GM18517 (cell line): Measurements from ENCODE around the gene SEPTIN5.
"Not testable (repeated sequence)": the region's sequence is repeated elsewhere in the genome, so short reads cannot be mapped to it uniquely, and the experiment has no call there.

Experiments
- ATAC-seq: cut with Tn5 transposase; IDR thresholded peaks from one replicate; pipeline ENCODE4 v1.9.1; 2021; ENCODE audit warnings: mild to moderate bottlenecking, moderate library complexity; ENCODE audit not compliant: unreplicated experiment

Gene SEPTIN5

GRCh38 chr22:19719488-19720021, 5.3 kb downstream of the SEPTIN5 start:
- no peak for ATAC-seq

DNA sequence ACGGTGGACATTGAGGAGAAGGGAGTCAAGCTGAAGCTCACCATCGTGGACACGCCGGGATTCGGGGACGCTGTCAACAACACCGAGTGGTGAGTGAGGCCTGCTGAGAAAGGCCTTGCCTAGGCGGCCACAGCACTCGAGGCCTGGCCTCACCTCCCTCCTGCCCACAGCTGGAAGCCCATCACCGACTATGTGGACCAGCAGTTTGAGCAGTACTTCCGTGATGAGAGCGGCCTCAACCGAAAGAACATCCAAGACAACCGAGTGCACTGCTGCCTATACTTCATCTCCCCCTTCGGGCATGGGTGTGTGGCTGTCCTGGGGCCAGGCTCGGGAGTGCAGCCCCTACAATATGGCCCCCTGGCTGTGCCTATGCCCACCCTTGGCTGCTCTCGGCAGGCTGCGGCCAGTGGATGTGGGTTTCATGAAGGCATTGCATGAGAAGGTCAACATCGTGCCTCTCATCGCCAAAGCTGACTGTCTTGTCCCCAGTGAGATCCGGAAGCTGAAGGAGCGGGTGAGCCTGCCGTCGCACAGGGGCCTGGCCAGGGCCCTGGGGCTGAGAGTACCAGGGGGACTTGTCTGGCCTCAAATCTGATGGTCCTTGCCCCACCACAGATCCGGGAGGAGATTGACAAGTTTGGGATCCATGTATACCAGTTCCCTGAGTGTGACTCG, 6.0 kb downstream of the SEPTIN5 start:
- no peak for ATAC-seq

- no peak for ATAC-seq
Measured at GRCh38 chr22:19720999-19721329, 6.7 kb downstream of the SEPTIN5 start.

- ATAC-seq: no peak
Measured at GRCh38 chr22:19721330-19722177, 7.3 kb downstream of the SEPTIN5 start.

DNA sequence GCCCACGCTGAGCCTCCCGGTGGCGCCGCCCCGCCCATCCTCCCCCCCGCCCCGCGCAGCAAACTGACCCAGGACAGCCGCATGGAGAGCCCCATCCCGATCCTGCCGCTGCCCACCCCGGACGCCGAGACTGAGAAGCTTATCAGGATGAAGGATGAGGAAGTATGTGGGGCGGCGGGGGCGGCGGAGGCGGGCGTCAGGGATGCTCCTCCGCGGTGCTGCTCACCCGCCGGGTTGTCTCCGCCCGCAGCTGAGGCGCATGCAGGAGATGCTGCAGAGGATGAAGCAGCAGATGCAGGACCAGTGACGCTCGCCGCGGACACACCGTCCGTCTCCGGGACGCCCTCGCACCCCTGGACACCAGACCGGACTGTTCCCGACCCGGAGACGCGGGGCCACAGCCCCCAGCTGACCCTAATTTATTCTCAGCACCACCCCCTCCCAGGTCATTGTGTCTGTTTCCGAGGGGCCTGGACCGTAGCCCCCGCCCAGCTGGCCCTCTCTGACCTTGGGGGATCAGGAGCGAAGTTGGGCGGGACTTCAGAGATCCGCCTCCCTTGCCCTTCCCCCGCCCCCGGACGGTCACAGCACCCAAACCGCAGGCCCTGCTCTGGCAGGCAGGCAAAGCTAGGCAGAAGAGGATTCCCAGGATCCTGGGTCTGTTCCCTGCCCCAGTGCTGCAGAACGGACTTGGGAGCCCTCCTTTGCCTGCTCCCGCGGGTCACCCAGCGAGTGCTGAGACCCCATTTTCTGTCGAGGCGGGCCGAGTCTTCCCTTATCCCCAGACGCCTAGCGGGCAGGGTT, 8.1 kb downstream of the SEPTIN5 start:
- no peak for ATAC-seq

GRCh38 chr22:19722982-19723231, 8.6 kb downstream of the SEPTIN5 start:
- ATAC-seq: no peak

- ATAC-seq: no peak
Measured at GRCh38 chr22:19723232-19723982, 9.1 kb downstream of the SEPTIN5 start, which contains the start of gene GP1BB. GP1BB (plus strand) TSS chr22:19723539; CDS start chr22:19723570, 31 bp downstream.

DNA sequence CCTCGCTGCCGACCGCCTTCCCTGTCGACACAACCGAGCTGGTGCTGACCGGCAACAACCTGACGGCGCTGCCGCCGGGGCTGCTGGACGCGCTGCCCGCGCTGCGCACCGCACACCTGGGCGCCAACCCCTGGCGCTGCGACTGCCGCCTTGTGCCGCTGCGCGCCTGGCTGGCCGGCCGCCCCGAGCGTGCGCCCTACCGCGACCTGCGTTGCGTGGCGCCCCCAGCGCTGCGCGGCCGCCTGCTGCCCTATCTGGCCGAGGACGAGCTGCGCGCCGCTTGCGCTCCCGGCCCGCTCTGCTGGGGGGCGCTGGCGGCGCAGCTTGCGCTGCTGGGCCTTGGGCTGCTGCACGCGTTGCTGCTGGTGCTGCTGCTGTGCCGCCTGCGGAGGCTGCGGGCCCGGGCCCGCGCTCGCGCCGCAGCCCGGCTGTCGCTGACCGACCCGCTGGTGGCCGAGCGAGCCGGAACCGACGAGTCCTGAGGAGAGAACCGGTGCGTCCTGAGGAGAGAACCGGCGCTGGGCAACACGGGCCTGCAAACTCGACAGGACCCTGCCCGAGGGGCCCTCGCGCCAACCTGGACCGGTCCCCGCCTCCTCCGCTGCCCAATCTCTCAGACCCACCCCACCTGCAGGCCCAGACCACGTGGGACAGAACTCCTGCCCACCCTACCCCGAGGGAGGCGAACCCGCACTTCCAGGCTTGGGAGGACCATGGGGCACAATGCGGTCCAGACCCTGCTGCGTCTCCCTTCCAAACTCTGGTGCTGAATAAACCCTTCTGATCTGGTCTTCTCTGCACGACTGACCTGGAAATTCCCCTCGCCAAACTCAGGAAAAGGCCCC, 9.9 kb downstream of the SEPTIN5 start:
- ATAC-seq: no peak

- no peak for ATAC-seq
Measured at GRCh38 chr22:19724927-19725661, 10.8 kb downstream of the SEPTIN5 start.

- ATAC-seq: not testable (repeated sequence)
Measured at GRCh38 chr22:19726064-19726788, 11.9 kb downstream of the SEPTIN5 start.

GRCh38 chr22:19727310-19728150, 13.2 kb downstream of the SEPTIN5 start:
- no peak for ATAC-seq

DNA sequence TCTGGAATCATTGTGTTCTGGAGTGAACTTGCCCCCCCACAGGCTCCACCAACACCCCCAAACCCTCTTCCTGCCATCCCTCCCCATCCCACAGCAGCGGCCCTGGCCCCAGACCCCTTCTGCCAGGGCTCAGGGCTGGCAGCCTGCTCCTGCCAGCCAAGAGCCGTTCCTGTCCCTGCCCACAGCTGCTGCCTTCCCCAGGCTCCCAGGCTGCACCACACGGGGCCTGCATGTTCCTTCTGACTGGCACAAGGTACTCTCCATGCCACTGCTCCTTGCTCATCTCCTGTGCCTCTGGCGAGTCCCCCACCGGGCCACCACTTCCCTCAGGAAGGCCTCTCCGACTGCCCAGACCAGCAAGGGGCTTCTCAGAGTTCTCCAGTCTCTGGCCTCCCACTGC, 14.0 kb downstream of the SEPTIN5 start:
- ATAC-seq: no peak

- ATAC-seq: no peak
Measured at GRCh38 chr22:19728836-19729235, 14.5 kb downstream of the SEPTIN5 start.

GRCh38 chr22:19729507-19729906, 15.2 kb downstream of the SEPTIN5 start:
- ATAC-seq: no peak

DNA sequence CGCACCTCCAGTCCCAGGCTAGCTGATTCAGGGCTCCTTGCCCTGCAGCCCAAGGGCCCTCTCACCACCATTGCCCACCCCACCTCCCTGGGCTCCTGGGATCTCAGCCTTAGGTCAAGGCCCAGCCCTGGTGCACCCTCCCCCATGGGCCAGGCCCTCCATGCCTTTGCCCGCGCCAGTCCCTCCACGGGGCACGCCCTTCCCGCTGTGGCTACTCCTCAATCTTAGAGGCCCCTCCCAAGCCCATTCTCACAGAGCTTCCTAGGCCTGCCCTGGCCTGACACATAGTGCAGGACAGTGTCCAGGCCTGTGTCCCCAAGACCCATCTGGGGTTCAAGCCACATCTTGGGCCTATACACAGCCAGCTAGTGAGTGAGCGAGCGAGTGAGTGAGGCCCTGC, 15.9 kb downstream of the SEPTIN5 start:
- no peak for ATAC-seq

DNA sequence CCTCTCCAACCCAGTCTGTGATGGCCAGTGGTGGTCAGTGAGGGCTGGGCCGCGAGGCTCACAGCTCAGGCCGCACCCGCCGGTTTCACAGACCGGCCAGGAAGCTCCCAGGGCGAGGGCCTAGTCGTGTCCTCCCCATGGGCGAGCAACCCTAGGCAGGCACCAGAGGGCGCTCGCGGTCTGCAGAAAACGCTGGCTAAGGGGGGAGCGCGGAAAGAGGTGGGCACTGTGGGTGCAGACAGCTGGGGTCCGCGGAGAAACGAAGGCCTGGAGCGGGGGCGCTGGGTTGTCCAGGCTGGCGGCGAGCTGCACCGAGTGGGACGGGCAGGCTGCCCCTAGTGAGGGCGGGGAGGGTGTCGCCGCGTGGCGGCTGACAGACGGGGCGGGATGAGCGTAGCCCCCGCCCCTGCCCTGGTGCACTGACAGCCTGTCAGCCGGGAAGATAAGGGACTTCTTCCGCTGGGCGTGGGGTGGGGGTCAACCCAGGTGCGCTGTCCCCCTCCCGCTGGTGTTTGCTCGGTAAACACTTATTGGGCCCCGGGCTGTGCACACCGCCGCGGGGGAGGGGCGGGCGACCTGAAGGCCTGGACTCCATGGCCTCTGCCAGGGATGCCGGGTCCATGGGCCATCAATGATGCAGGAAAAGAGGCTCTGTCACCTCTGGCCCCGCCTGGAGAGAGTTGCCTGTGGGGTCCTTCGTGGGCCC, 16.5 kb downstream of the SEPTIN5 start:
- ATAC-seq: no peak
